ENCODE measurements around the gene GALNT14. TPM values are rescaled to one million over a fixed set of nuclear protein-coding genes. Genes with fewer than 3 reads are reported as not detected.

GALNT14 gene
- total RNA-seq, 1 donor from 2014 or later: 0.33 TPM

- DNase-seq: no peak
- intact Hi-C loops (cut with micrococcal nuclease): no loop called here
- H3K9me3 Mint-ChIP-seq: peaks cover 3% of the 10 kb centered on the region
- no peak overlapping the region for H3K4me3 Mint-ChIP-seq
- no peaks in the 10 kb centered on the region for H3K4me1 Mint-ChIP-seq
- H3K27ac Mint-ChIP-seq: no peak overlapping the region
- no peaks in the 10 kb centered on the region for H3K27me3 Mint-ChIP-seq
- H3K36me3 Mint-ChIP-seq (ENCODE audit: low read depth): no peaks in the 10 kb centered on the region
Measured at GRCh38 chr2:30948857-30949256, 189.4 kb downstream of the GALNT14 start.

GRCh38 chr2:30948130-30948529, 190.1 kb downstream of the GALNT14 start:
- intact Hi-C loops (cut with micrococcal nuclease): no loop called here
- Mint-ChIP-seq H3K9me3 (peaks cover 3% of the 10 kb centered on the region), H3K36me3 (ENCODE audit: low read depth) (no peaks in the 10 kb centered on the region), H3K4me1 (no peaks in the 10 kb centered on the region), H3K27me3 (no peaks in the 10 kb centered on the region), H3K4me3 (no peak overlapping the region), H3K27ac (no peak overlapping the region)
- no peak for DNase-seq

GRCh38 chr2:30947686-30948085, 190.6 kb downstream of the GALNT14 start:
- Mint-ChIP-seq H3K4me3 (no peak overlapping the region), H3K4me1 (no peaks in the 10 kb centered on the region), H3K36me3 (ENCODE audit: low read depth) (no peaks in the 10 kb centered on the region), H3K9me3 (no peaks in the 10 kb centered on the region), H3K27ac (no peak overlapping the region), H3K27me3 (no peaks in the 10 kb centered on the region)
- intact Hi-C loops (cut with micrococcal nuclease): no loop called here
- no peak for DNase-seq

- no peaks in the 10 kb centered on the region for H3K4me1 Mint-ChIP-seq
- no peak overlapping the region for H3K4me3 Mint-ChIP-seq
- no peak for DNase-seq
- intact Hi-C loops (cut with micrococcal nuclease): no loop called here
- H3K27ac Mint-ChIP-seq: no peak overlapping the region
- H3K9me3 Mint-ChIP-seq: no peaks in the 10 kb centered on the region
- peaks cover 3% of the 10 kb centered on the region for H3K27me3 Mint-ChIP-seq
- H3K36me3 Mint-ChIP-seq (ENCODE audit: low read depth): no peaks in the 10 kb centered on the region
Measured at GRCh38 chr2:30942419-30942818, 195.8 kb downstream of the GALNT14 start.

- Mint-ChIP-seq H3K27me3 (peaks cover 3% of the 10 kb centered on the region), H3K36me3 (ENCODE audit: low read depth) (no peaks in the 10 kb centered on the region), H3K4me3 (no peak overlapping the region), H3K4me1 (no peaks in the 10 kb centered on the region), H3K27ac (no peak overlapping the region), H3K9me3 (no peaks in the 10 kb centered on the region)
- intact Hi-C loops (cut with micrococcal nuclease): no loop called here
- no peak for DNase-seq
Measured at GRCh38 chr2:30940839-30941238, 197.4 kb downstream of the GALNT14 start.

GRCh38 chr2:30939364-30939763, 198.9 kb downstream of the GALNT14 start:
- Mint-ChIP-seq H3K4me1 (no peaks in the 10 kb centered on the region), H3K36me3 (ENCODE audit: low read depth) (no peaks in the 10 kb centered on the region), H3K27ac (no peak overlapping the region), H3K4me3 (no peak overlapping the region), H3K9me3 (no peaks in the 10 kb centered on the region), H3K27me3 (peaks cover 3% of the 10 kb centered on the region)
- intact Hi-C loops (cut with micrococcal nuclease): no loop called here
- DNase-seq: no peak

GRCh38 chr2:30938196-30938595, 200.0 kb downstream of the GALNT14 start:
- Mint-ChIP-seq H3K27me3 (peaks cover 3% of the 10 kb centered on the region), H3K9me3 (no peaks in the 10 kb centered on the region), H3K36me3 (ENCODE audit: low read depth) (no peaks in the 10 kb centered on the region), H3K4me1 (no peaks in the 10 kb centered on the region), H3K27ac (no peak overlapping the region), H3K4me3 (no peak overlapping the region)
- DNase-seq: no peak
- intact Hi-C loops (cut with micrococcal nuclease): no loop called here

- Mint-ChIP-seq H3K9me3 (no peaks in the 10 kb centered on the region), H3K27me3 (peaks cover 3% of the 10 kb centered on the region), H3K4me1 (peaks cover 4% of the 10 kb centered on the region), H3K36me3 (ENCODE audit: low read depth) (no peaks in the 10 kb centered on the region), H3K27ac (no peak overlapping the region), H3K4me3 (no peak overlapping the region)
- intact Hi-C loops (cut with micrococcal nuclease): no loop called here
- DNase-seq: no peak
Measured at GRCh38 chr2:30936977-30937376, 201.3 kb downstream of the GALNT14 start.

GRCh38 chr2:30935795-30936194, 202.4 kb downstream of the GALNT14 start:
- no peaks in the 10 kb centered on the region for H3K9me3 Mint-ChIP-seq
- H3K4me3 Mint-ChIP-seq: no peak overlapping the region
- intact Hi-C loops (cut with micrococcal nuclease): no loop called here
- DNase-seq: no peak
- no peak overlapping the region for H3K27ac Mint-ChIP-seq
- no peaks in the 10 kb centered on the region for H3K27me3 Mint-ChIP-seq
- no peaks in the 10 kb centered on the region for H3K36me3 Mint-ChIP-seq (ENCODE audit: low read depth)
- H3K4me1 Mint-ChIP-seq: peaks cover 4% of the 10 kb centered on the region

GRCh38 chr2:30934066-30934465, 204.2 kb downstream of the GALNT14 start:
- Mint-ChIP-seq H3K27ac (no peak overlapping the region), H3K36me3 (ENCODE audit: low read depth) (no peaks in the 10 kb centered on the region), H3K4me3 (no peak overlapping the region), H3K9me3 (no peaks in the 10 kb centered on the region), H3K4me1 (peaks cover 4% of the 10 kb centered on the region), H3K27me3 (no peaks in the 10 kb centered on the region)
- DNase-seq: no peak
- intact Hi-C loops (cut with micrococcal nuclease): no loop called here

- Mint-ChIP-seq H3K36me3 (ENCODE audit: low read depth) (no peaks in the 10 kb centered on the region), H3K27ac (no peak overlapping the region), H3K4me3 (no peak overlapping the region), H3K9me3 (no peaks in the 10 kb centered on the region), H3K27me3 (no peaks in the 10 kb centered on the region), H3K4me1 (peaks cover 4% of the 10 kb centered on the region)
- intact Hi-C loops (cut with micrococcal nuclease): no loop called here
- DNase-seq: no peak
Measured at GRCh38 chr2:30933496-30933895, 204.7 kb downstream of the GALNT14 start.

- H3K9me3 Mint-ChIP-seq: no peaks in the 10 kb centered on the region
- H3K27me3 Mint-ChIP-seq: no peaks in the 10 kb centered on the region
- H3K4me3 Mint-ChIP-seq: no peak overlapping the region
- DNase-seq: no peak
- no peak overlapping the region for H3K27ac Mint-ChIP-seq
- H3K36me3 Mint-ChIP-seq (ENCODE audit: low read depth): no peaks in the 10 kb centered on the region
- intact Hi-C loops (cut with micrococcal nuclease): no loop called here
- H3K4me1 Mint-ChIP-seq: peaks cover 4% of the 10 kb centered on the region
Measured at GRCh38 chr2:30932870-30933269, 205.4 kb downstream of the GALNT14 start.

GRCh38 chr2:30931841-30932407, 206.3 kb downstream of the GALNT14 start:
- DNase-seq: no peak
- H3K4me1 Mint-ChIP-seq: peaks cover 4% of the 10 kb centered on the region
- H3K36me3 Mint-ChIP-seq (ENCODE audit: low read depth): no peaks in the 10 kb centered on the region
- intact Hi-C loops (cut with micrococcal nuclease): no loop called here
- H3K9me3 Mint-ChIP-seq: no peaks in the 10 kb centered on the region
- no peak overlapping the region for H3K4me3 Mint-ChIP-seq
- no peaks in the 10 kb centered on the region for H3K27me3 Mint-ChIP-seq
- H3K27ac Mint-ChIP-seq: no peak overlapping the region

GRCh38 chr2:30930716-30931115, 207.5 kb downstream of the GALNT14 start:
- H3K4me1 Mint-ChIP-seq: peaks cover 4% of the 10 kb centered on the region
- H3K36me3 Mint-ChIP-seq (ENCODE audit: low read depth): no peaks in the 10 kb centered on the region
- intact Hi-C loops (cut with micrococcal nuclease): no loop called here
- no peak overlapping the region for H3K27ac Mint-ChIP-seq
- H3K4me3 Mint-ChIP-seq: no peak overlapping the region
- no peaks in the 10 kb centered on the region for H3K9me3 Mint-ChIP-seq
- no peaks in the 10 kb centered on the region for H3K27me3 Mint-ChIP-seq
- no peak for DNase-seq

GRCh38 chr2:30927465-30928075, 210.7 kb downstream of the GALNT14 start:
- intact Hi-C loops (cut with micrococcal nuclease): no loop called here
- H3K36me3 Mint-ChIP-seq (ENCODE audit: low read depth): no peaks in the 10 kb centered on the region
- no peaks in the 10 kb centered on the region for H3K9me3 Mint-ChIP-seq
- H3K27ac Mint-ChIP-seq: no peak overlapping the region
- no peaks in the 10 kb centered on the region for H3K27me3 Mint-ChIP-seq
- DNase-seq: no peak
- H3K4me1 Mint-ChIP-seq: no peaks in the 10 kb centered on the region
- no peak overlapping the region for H3K4me3 Mint-ChIP-seq

Measured in activated CD4-positive, alpha-beta T cell treated with anti-CD3 and anti-CD28 coated beads, Interleukin-2, amount 10 ng/mL, durations not matched to agents 24 days and 14 days (primary cell).